ENCODE measurements around the gene HEBP2.

Gene HEBP2

GRCh38 chr6:138455746-138456400, 51.9 kb downstream of the HEBP2 start:
- no peak for DNase-seq

GRCh38 chr6:138456401-138456790, 52.4 kb downstream of the HEBP2 start:
- no peak for DNase-seq

GRCh38 chr6:138461647-138462046, 57.6 kb downstream of the HEBP2 start:
- DNase-seq: no peak

- no peak for DNase-seq
These were observed 60.1 kb downstream of the HEBP2 start for GRCh38 chr6:138464085-138464484.

GRCh38 chr6:138465007-138465645, 61.1 kb downstream of the HEBP2 start:
- no peak for DNase-seq

- DNase-seq: no peak
These were observed 63.9 kb downstream of the HEBP2 start for GRCh38 chr6:138467901-138468300.

GRCh38 chr6:138468320-138469015, 64.4 kb downstream of the HEBP2 start:
- no peak for DNase-seq

Measured in NCI-H526 (cell line).